Measurements from ENCODE around the gene AKAP13. TPM values are rescaled to one million over a fixed set of nuclear protein-coding genes. Genes with fewer than 3 reads are reported as not detected.

Gene AKAP13
- total and polyA plus RNA-seq, 2 of the 13 experiments (the other 11 are each of a cell fraction or from before 2014, with no cell fraction given) = 6.7 to 27.1 TPM

DNA sequence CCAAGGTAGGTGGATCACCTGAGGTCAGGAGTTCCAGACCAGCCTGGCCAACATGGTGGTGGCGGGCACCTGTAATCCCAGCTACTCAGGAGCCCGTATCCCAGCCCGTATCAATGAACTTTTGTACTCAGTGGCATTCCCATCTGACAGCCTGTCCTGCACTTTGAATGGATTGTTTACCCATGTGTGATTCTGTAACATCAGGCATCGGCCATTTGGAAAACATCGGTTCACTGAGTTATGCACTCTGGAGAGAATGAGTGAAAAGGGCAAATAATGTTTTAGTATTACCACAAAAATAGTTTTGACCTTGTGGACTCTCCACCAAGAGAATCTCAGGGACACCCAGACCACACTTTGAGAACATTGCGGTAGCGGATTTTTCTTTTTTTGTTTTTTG, 400.7 kb downstream of the AKAP13 start (continued):
- TF ChIP-seq ZBTB14 (CRISPR knock-in tag; IDR thresholded peaks at IDR 0.05) (no peak), MXD4 (CRISPR knock-in tag; IDR thresholded peaks at IDR 0.05) (no peak; the same call in 1 of the 2 replicates), RERE (CRISPR knock-in tag; IDR thresholded peaks at IDR 0.05; ENCODE audit: low read depth) (peak; percentile 21; the same call in 1 of the 2 replicates), BORCS8-MEF2B (CRISPR knock-in tag; IDR thresholded peaks at IDR 0.05) (no peak), KMT2A (CRISPR knock-in tag; IDR thresholded peaks at IDR 0.05) (peak; percentile 38; the same call in 1 of the 2 replicates), FOXK2 (IDR thresholded peaks at IDR 0.05) (peak; percentile 65), TGIF2 (CRISPR knock-in tag; IDR thresholded peaks at IDR 0.05) (peak; percentile 92), EZH2 (conservative IDR thresholded peaks at IDR 0.05; ENCODE audit: low read depth, low read length) (no peak), KDM4B (CRISPR knock-in tag; IDR thresholded peaks at IDR 0.05) (no peak), UBTF (CRISPR knock-in tag; IDR thresholded peaks at IDR 0.05) (0 out of 2 replicates have a peak, but pooled peaks have one; percentile 40), GATAD2A (CRISPR knock-in tag; IDR thresholded peaks at IDR 0.05) (peak; percentile 78), ZNF33A (CRISPR knock-in tag; IDR thresholded peaks at IDR 0.05; ENCODE audit: borderline replicate concordance) (no peak), NPAS2 (CRISPR knock-in tag; IDR thresholded peaks at IDR 0.05; ENCODE audit: borderline replicate concordance) (no peak), ZNF782 (CRISPR knock-in tag; IDR thresholded peaks at IDR 0.05; ENCODE audit: borderline replicate concordance) (no peak)
- TF ChIP-seq, protein P1, sequence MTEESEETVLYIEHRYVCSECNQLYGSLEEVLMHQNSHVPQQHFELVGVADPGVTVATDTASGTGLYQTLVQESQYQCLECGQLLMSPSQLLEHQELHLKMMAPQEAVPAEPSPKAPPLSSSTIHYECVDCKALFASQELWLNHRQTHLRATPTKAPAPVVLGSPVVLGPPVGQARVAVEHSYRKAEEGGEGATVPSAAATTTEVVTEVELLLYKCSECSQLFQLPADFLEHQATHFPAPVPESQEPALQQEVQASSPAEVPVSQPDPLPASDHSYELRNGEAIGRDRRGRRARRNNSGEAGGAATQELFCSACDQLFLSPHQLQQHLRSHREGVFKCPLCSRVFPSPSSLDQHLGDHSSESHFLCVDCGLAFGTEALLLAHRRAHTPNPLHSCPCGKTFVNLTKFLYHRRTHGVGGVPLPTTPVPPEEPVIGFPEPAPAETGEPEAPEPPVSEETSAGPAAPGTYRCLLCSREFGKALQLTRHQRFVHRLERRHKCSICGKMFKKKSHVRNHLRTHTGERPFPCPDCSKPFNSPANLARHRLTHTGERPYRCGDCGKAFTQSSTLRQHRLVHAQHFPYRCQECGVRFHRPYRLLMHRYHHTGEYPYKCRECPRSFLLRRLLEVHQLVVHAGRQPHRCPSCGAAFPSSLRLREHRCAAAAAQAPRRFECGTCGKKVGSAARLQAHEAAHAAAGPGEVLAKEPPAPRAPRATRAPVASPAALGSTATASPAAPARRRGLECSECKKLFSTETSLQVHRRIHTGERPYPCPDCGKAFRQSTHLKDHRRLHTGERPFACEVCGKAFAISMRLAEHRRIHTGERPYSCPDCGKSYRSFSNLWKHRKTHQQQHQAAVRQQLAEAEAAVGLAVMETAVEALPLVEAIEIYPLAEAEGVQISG (CRISPR knock-in tag; IDR thresholded peaks at IDR 0.05) = peak; percentile 48; the same call in 1 of the 2 replicates
